ENCODE results near the gene DNAH11. TPM values are rescaled to one million over a fixed set of nuclear protein-coding genes. Genes with fewer than 3 reads are reported as not detected.
"Not testable (repeated sequence)": the region's sequence is repeated elsewhere in the genome, so short reads cannot be mapped to it uniquely, and the experiment has no call there.

Gene DNAH11
- total RNA-seq, 1 experiment from 2014 or later = 0.11 TPM

DNA sequence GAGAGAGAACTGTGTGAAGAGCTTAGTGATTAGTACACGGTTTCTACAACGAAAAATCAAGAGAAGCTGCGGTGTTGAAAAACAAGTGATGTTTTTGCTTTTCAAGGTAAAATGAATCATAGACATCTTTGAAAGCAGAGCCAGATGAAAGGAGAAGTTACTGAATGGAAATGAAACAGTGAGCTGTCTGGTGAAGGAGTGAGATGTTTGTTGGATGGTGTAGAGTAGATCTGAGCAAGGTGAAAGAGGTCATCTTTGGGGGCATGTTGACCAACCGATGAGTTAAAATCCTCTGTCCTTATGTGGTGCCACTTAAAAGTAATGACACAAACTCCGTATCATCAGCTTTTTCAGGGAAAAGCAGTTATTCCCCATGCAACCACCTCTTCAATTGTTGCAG is 225.4 kb downstream of the DNAH11 start:
- DNase-seq (ENCODE audit: low read depth) = no peak

DNA sequence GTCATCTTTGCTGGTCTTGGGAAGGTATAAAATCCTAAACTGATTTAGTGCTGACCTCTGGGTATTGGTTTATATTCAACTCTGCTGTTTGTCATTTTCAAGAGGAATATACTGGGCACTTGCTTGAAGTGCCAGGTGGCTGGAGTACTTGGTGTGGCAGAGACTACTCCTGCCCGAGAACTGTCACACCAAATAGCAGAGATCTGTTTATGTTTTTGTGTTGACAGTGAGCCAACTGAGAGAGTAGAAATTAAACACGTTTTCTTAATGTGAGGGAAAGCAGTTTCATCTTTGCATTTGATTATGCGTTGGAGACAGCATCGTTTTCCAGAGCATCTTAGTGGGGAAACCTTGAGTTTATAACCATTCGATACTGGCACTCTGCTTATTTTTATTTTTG is 228.4 kb downstream of the DNAH11 start:
- no peak for DNase-seq (ENCODE audit: low read depth)

DNA sequence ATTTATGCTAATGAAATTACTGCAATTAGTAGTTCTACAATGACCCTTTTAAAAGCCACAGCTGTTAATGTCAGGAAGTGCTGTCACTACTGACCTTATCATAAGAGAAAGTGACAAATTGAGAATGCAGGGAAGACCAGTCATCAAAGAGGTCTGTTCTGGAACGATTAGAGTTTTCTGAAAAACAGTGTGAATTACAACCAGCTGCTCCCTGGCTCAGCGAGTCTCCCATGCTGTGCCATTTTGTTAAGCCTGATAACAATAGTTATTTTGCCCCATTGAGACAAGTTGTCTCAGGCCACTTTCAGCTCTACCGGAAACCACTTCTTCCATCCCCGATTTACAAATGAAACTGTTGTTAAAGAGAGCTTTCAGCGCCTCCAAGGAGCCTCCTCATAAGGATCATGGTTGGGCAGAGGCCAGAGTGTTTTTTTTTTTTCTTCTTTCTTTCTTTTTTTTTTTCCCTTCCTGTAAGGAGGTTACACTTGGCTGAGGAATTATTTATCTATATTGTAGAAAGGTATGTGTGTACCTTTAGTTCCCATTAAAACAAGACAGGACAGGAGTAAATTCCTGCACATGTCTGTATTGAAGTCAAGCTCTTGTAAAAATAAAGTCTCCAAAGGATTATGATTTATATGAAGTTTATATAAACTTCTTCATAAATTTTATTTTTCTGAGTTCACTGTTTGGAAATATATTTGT is 229.2 kb downstream of the DNAH11 start:
- DNase-seq (ENCODE audit: low read depth) = no peak

- DNase-seq (ENCODE audit: low read depth) = no peak
Observed at GRCh38 chr7:21773326-21773725, 230.5 kb downstream of the DNAH11 start.

DNA sequence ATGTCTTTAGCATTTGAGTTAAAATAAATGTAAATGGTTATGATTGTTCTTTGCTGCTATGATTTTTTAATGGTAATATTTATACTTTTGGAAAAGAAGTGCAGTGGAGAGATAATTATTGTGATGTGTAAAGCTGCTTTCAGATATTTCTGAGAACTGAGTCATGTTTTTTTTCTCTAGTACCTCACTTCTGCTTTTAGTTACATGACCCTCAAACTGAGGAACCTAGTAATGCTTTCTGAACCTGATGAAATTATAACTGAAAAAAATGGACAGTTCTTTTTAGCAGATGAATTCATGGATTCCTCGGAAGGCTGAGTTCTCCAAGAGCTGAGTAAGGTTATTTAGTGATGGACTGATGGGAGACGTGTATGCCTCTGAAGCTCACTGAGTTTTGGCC is 235.1 kb downstream of the DNAH11 start:
- DNase-seq (ENCODE audit: low read depth) = no peak

GRCh38 chr7:21778953-21779352 is 236.1 kb downstream of the DNAH11 start:
- DNase-seq (ENCODE audit: low read depth) = no peak

DNA sequence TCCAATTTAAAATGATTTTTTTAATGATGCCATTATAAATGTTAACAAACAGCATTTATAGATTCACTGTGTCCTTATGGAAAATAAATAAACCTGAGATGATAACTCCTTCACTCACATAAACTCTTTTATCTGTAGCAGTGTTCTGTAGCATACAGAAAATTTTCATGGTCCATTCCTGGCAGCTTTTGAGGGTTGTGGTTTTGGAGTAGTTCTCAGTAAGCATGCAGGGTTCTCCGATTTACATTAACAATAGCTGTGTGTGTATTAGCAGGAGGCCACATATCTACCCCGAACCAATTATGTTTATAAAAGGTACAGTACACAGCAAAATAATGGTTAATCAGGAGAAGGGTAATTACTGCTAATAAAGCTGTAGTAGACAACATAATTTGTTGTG is 240.2 kb downstream of the DNAH11 start:
- no peak for DNase-seq (ENCODE audit: low read depth)

DNA sequence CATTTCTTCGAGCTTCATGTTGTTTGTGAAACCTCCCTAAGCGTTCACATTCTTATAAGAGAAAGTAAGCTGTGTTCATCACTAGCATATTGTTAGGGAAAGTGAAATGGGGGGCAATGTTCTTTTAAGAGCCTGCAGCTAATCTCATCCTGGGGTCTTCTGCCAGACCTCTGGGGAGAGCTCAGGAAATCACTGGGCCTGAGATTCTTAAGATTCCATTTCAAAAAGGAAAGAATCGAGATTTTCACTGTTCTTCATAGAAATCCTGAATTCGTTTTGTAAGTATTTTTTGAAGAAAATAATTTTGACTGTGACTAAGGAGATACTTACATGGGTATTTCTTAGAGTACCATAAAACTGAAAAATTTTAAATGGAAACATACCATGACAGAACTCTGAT is 242.2 kb downstream of the DNAH11 start:
- DNase-seq (ENCODE audit: low read depth) = no peak

- no peak for DNase-seq (ENCODE audit: low read depth)
Observed at GRCh38 chr7:21805791-21806190, 263.0 kb downstream of the DNAH11 start.

GRCh38 chr7:21806388-21806787 is 263.5 kb downstream of the DNAH11 start:
- no peak for DNase-seq (ENCODE audit: low read depth)

GRCh38 chr7:21819048-21819447 is 276.2 kb downstream of the DNAH11 start:
- no peak for DNase-seq (ENCODE audit: low read depth)

GRCh38 chr7:21828841-21829240 is 286.0 kb downstream of the DNAH11 start:
- no peak for DNase-seq (ENCODE audit: low read depth)

- no peak for DNase-seq (ENCODE audit: low read depth)
Observed at GRCh38 chr7:21829731-21830130, 286.9 kb downstream of the DNAH11 start.

GRCh38 chr7:21844742-21845141 is 301.9 kb downstream of the DNAH11 start:
- DNase-seq (ENCODE audit: low read depth) = peak; percentile 10

DNA sequence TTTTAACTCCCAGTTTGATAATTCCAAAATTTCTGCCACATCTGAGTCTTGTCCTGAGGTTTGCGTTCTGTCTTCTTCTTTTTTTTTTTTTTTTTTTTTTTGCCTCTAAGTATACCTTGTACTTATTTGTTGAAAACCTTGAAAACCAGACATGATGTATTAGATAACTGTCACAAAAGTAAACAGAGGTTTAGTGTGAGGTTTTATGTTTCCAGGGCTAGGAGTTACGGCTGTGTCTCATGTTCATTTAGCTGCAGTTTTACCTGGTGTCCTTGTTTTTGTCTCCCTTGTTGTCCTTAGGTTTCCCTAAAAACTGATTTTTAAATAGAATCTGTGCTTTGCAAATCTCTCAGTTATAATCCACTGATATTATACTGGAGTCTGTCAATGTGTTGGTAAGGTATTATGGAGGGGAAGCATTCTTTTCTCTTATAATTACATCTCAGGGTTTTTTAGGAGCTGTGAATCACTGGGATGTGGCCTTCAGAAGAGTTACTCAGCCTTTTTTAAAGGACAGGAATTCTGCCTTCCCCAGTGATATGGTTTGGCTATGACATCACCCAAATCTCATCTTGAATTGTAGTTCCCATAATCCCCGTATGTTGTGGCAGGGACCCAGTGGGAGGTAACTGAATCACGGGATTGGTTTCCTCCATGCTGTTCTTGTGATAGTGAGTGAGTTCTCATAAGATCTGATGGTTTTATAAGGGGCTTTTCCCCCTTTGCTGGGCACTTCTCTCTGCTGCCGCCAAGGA is 307.9 kb downstream of the DNAH11 start:
- peak; percentile 49 for DNase-seq (ENCODE audit: low read depth)

DNA sequence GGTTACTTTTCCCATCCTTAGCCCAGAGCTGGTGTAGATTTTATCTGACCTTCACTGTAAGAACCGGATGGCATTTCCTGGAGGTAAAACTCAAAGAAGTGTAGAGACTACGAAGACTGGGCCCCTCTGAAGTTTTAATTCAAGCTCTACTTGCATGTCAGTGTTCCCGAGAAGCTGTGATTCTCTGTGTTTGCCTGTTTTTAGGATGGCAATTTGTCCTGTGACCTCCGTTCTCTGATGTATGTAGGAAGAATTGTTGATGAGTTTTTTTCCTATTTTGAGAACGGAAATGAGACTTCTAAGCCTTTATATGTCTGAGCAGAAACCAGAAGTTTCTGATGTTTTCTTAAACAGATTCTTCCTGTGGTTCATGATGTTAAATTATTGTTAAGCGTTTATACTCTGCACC is 308.7 kb downstream of the DNAH11 start:
- DNase-seq (ENCODE audit: low read depth) = no peak

DNA sequence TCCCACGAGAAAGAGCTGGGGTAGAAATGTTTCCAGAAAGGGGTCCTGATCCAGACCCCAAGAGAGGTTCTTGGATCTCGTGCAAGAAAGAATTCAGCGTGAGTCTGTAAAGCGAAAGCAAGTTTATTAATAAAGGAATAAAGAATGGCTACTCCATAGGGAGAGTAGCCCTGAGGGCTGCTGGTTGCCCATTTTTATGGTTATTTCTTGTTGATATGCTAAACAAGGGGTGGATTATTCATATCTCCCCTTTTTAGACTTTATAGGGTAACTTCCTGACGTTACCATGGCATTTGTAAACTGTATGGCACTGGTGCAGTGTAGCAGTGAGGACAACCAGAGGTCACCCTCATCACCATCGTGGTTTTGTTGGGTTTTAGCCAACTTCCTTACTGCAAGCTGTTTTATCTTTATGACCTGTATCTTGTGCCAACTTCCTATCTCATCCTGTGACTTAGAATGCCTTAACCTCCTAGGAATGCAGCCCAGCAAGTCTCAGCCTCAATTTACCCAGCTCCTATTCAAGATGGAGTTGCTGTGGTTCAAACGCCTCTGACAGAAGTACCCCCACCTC is 322.9 kb downstream of the DNAH11 start:
- DNase-seq (ENCODE audit: low read depth) = not testable (repeated sequence)

DNA sequence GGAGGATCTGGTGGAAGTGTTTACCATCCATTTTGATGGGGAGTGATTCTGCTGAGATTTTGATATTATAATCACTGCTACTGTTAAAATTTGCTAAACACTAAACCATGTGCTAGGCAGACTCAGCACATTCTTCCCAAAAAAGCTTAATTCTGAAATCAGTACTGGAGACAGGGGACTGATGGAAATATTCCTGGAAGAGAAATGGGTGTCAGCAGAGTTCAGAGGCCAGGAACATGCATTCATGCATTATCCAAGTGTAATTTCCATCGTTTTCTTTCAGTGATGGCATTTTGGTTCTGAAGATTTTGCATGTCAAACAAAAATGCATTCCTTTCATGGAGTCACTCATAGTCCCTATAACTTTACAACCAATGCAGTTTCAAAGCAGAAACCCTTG is 323.9 kb downstream of the DNAH11 start:
- no peak for DNase-seq (ENCODE audit: low read depth)

GRCh38 chr7:21867226-21867625 is 324.4 kb downstream of the DNAH11 start:
- DNase-seq (ENCODE audit: low read depth) = no peak

DNA sequence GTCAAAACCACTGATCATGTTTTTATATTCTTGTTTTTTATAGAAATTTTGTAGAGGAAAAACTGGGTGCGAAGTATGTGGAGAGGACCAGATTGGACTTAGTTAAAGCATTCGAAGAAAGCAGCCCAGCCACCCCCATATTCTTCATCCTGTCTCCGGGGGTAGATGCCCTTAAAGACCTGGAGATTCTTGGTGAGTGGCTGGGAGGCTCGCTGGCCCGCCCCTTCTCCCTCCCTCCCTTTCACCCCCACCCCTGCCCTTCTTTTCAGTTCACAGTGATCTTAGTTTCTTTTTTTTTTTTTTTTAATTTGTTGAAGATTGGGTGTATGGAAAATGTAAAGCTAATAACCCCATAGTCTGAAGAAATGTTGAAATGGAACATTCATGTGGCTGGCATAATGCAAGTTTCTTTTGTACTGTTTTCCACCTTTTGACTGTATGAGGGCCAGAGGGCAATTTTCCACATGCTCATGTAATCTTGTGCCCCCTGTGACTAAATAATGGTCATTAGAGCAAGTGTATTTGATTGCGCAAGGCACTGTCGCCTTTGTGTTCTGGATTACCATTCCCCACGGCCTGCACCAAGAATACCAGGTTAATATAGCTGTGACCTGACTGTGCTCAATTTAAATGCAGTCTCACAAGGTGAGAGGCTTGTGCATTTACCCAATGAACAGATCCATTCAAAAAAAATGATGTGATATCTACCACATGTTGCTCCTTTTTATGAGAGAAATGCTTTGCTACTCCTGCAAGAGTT is 325.2 kb downstream of the DNAH11 start:
- DNase-seq (ENCODE audit: low read depth) = no peak

- DNase-seq (ENCODE audit: low read depth) = no peak
Observed at GRCh38 chr7:21868576-21868850, 325.7 kb downstream of the DNAH11 start.

DNA sequence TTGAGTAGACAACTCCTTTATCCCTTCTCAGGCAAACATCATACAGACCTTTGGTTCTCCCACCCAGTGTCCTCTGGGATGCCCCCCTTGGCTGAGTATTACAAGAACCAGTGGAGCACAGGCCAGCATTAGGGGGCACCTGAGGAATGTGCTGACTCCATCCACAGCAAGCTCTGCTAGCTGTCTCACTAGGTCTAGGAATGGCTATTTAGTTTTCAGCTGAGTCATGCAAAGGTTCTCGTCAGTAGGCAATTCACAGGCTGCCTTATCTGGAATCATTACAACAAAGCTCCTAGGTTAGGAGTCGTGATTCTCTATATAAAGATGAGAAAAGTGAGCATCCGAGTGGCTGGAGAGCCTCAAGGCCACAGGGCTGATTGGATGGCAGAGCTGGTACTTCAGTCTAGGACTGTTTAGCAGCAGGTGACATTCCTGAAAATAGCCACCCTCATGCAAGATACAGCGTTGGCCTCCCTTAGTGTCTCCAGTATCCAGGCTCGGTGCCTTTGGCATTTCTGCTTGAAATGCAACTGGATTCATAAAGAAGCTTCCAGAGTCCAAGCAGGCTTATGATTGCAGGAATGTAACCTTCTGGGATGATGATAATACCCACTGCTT is 327.1 kb downstream of the DNAH11 start:
- DNase-seq (ENCODE audit: low read depth) = no peak

Measured in LHCN-M2 (cell line).